Stimulated activated naive CD8-positive, alpha-beta T cell treated with anti-CD3 and anti-CD28 coated beads, Interleukin-15, amount 100 ng/mL, for 72 hours (primary cell): ENCODE data around the gene DNAI4.

ENCODE experiments used
- ATAC-seq: fragments of 150-1000 bp; cut with Tn5 transposase; 2 replicates; pipeline ENCODE4 v1.10.0; 2021; ENCODE audit warnings: mild to moderate bottlenecking, moderate library complexity
- DNase-seq, 2 donors: peaks; one replicate each; pipeline ENCODE4 v3.0.0; 2021 to 2022
- H3K27ac Mint-ChIP-seq, 2 donors: one replicate each; pipeline ENCODE4 v1.8.0; 2022; ENCODE audit warnings: mild to moderate bottlenecking in 2 of 2, mixed read lengths in 2 of 2, moderate library complexity in 2 of 2
- H3K27me3 Mint-ChIP-seq: one replicate; pipeline ENCODE4 v1.8.0; 2022; ENCODE audit warnings: mixed read lengths
- H3K4me1 Mint-ChIP-seq: one replicate; pipeline ENCODE4 v1.8.0; 2022; ENCODE audit warnings: mild to moderate bottlenecking, mixed read lengths
- H3K4me3 Mint-ChIP-seq, 2 donors: one replicate each; pipeline ENCODE4 v1.8.0; 2022; ENCODE audit warnings: mild to moderate bottlenecking in 2 of 2, mixed read lengths in 2 of 2, moderate library complexity in 1 of 2
- H3K9me3 Mint-ChIP-seq, 2 donors: one replicate each; pipeline ENCODE4 v1.8.0; 2022; ENCODE audit warnings: mixed read lengths in 2 of 2

The DNAI4 gene

DNA sequence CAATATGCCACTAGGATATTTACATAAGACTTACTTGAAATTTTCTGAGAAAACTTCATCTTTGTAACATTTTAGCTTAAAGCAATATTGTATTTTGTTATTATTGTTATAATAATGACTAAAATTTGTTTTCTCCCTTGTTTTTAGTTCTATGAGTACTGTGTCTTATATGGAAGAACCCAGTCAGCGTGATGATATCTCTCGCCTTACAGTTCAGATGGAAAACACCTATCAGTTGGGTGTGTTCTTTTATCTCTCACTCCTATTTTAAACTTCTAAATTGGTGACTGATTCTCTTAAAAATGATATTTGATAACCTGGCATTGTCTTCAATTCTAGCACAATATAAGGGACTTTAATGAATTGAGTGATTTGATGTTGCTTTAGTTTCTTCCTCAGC, 154.4 kb downstream of the DNAI4 start:
- DNase-seq: no peak
- Mint-ChIP-seq H3K4me1 (peaks cover 35% of the 10 kb centered on the region), H3K27ac (peak overlapping the region in 1 of 2 donors; percentile 75), H3K27me3 (no peaks in the 10 kb centered on the region), H3K9me3 (no peaks in the 10 kb centered on the region), H3K4me3 (peak overlapping the region; percentile 46 to 60)
- no peak for ATAC-seq

DNA sequence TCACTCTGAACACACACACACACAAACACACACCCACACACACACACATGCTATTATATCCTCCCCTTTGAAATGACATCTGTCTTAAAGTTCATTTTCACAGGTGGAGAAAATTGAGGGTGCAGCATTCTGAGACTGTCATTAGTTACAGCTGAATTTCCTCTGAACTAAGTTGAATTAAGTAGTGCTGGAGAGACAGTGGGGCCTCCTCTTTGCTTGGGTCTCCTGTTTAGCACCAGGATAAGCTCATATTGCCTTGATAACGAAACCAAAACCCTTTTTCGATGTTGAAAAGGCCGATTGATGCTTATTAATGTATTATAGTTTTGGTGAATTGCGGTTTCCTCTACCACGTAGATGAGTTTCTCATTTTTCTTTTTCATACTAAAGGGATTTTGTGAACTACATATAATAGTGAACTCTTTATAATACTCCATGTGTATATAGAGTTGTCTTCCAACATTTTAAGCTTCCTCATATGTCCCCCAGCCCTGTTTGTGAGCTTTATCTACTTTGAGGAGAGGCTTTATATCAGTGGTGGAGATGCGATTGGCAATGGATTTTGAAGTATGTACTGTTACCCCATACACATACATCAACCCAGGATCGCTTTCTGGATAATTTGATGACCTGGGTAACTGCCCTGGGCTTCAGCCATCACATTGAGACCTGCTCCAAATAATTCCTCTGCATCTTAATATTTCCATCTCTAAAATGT, 155.0 kb downstream of the DNAI4 start:
- Mint-ChIP-seq H3K4me1 (peaks cover 35% of the 10 kb centered on the region), H3K27ac (peak overlapping the region in 1 of 2 donors; percentile 19), H3K27me3 (no peaks in the 10 kb centered on the region), H3K4me3 (peak overlapping the region; percentile 48 to 60), H3K9me3 (no peaks in the 10 kb centered on the region)
- DNase-seq (peak in 1 of 2 donors; percentile 12), ATAC-seq (peak; percentile 76)

DNA sequence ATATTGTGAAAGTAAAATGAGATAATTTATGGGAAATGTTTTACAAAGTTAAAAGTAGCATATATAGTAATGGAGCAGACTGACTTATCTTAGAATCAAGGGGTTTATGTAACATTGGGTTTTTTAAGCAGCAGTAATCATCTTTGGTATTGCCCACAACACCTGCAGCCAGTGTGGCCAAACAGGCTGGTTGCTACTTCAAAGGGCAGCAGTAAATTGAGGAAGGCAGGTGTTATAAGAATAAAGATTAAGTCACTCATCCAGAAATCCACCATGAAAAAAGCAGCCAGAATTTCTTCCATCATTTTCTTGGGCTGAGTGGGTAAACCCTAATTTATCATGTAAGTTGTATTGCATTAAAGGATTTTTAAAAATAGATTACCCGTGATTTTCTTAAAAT, 155.7 kb downstream of the DNAI4 start:
- ATAC-seq: no peak
- Mint-ChIP-seq H3K9me3 (no peaks in the 10 kb centered on the region), H3K27ac (peak overlapping the region; percentile 29 to 38), H3K27me3 (no peaks in the 10 kb centered on the region), H3K4me1 (peaks cover 35% of the 10 kb centered on the region), H3K4me3 (peak overlapping the region in 1 of 2 donors; percentile 42)
- no peak for DNase-seq

DNA sequence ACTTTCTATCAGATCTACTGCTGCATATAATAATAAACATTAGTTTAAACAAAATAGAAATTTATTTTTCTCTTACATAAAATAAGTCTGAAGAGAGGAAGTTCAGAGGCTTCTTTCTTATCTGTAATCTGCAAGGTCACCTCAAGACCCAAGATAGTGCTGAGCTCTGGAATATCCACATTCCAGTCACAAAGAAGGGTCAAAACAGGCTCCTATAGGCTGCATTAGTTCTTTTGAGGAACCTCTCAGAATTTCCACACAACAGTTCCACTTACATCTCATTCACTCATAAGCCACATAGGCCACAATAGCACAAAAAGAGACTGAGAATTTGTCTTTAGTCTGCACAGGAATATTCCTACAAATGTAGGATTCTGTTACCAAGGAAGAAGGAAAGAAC, 157.0 kb downstream of the DNAI4 start:
- no peaks in the 10 kb centered on the region for H3K9me3 Mint-ChIP-seq
- no peaks in the 10 kb centered on the region for H3K27me3 Mint-ChIP-seq
- no peak overlapping the region for H3K4me3 Mint-ChIP-seq
- no peak for ATAC-seq
- DNase-seq: no peak
- no peak overlapping the region for H3K27ac Mint-ChIP-seq
- peaks cover 35% of the 10 kb centered on the region for H3K4me1 Mint-ChIP-seq

DNA sequence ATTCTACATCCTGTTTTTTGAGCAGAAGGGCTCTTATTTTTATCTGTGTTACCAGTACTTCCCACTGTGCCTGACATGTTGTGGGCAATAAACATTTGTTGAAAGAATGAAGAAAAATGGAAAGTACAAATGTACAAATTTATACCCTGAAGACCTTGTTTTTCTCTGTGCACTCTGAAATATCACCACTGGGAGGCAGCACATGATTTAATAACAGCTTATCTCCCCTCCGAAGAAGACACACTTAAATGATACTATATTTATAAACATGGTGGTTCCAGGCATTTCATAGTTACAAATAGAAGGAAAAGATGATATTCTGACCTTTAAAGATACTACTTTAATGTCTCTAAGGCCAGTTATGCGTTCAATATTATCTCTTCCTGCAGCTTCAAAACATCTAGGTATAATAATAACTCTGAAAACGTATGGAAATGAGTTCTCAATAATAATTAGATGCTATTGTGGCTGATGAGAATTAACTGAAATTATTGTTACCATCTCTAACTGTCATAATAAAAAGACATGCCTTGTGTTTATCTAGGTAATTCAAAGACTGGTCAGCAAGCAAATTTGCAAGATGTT, 159.6 kb downstream of the DNAI4 start:
- no peak overlapping the region for H3K27ac Mint-ChIP-seq
- ATAC-seq (peak; percentile 69), DNase-seq (peak; percentile 44 to 45)
- H3K4me3 Mint-ChIP-seq: no peak overlapping the region
- peaks cover 23% of the 10 kb centered on the region for H3K4me1 Mint-ChIP-seq
- H3K27me3 Mint-ChIP-seq: no peaks in the 10 kb centered on the region
- no peaks in the 10 kb centered on the region for H3K9me3 Mint-ChIP-seq
